Measurements from ENCODE around the gene CAPN13. TPM values are rescaled to one million over a fixed set of nuclear protein-coding genes. Genes with fewer than 3 reads are reported as not detected.
"Not testable (repeated sequence)": the region's sequence is repeated elsewhere in the genome, so short reads cannot be mapped to it uniquely, and the experiment has no call there.

The CAPN13 gene
- total and polyA plus RNA-seq, 11 donors: not detected

GRCh38 chr2:30704309-30705020 lies 102.8 kb downstream of the CAPN13 start:
- H3K4me1 ChIP-seq: peaks cover 0 to 32% (median 18%) of the 10 kb centered on the region in 12 donors
- 57 to 61% (median 58%) methylated on average over 3 of the region's 3 CpGs for WGBS, 4 donors
- peaks cover 0 to 32% (median 14%) of the 10 kb centered on the region in 12 donors for H3K9me3 ChIP-seq
- TF ChIP-seq POLR2A (IDR thresholded peaks at IDR 0.05): no peak
- H3K27me3 ChIP-seq: no peaks in the 10 kb centered on the region
- DNase-seq (no peak), ATAC-seq (no peak)
- intact Hi-C loops (cut with DNase I): loop anchor here (5.0 to 10.0 kb wide), 14 partner anchors 220 to 612 kb away; partner anchors contain the start of gene LCLAT1 (in 1 of the 10)
- H3K4me3 ChIP-seq: no peak overlapping the region
- peak overlapping the region in 8 of 12 donors; percentile 1 to 49 (median 32) for H3K27ac ChIP-seq
- H3K36me3 ChIP-seq: no peaks in the 10 kb centered on the region

- Histone ChIP-seq H3K4me3 (no peak overlapping the region), H3K9me3 (peaks cover 0 to 34% (median 14%) of the 10 kb centered on the region in 12 donors), H3K4me1 (peaks cover 0 to 26% (median 16%) of the 10 kb centered on the region in 12 donors), H3K27ac (no peak overlapping the region), H3K36me3 (no peaks in the 10 kb centered on the region), H3K27me3 (no peaks in the 10 kb centered on the region)
- DNase-seq: peak in 1 of 5 donors; percentile 8
- intact Hi-C loops (cut with DNase I): loop anchor here in 6 of 10 donors (10.0 kb wide), 6 partner anchors 218 to 368 kb away; partner anchors contain the start of gene LCLAT1 (in 1 of the 6)
- 88 to 94% (median 91%) methylated on average over 1 of the region's 1 CpG for WGBS, 4 donors
- no peak for ATAC-seq
- TF ChIP-seq CTCF (IDR thresholded peaks at IDR 0.05) (no peak), POLR2A (IDR thresholded peaks at IDR 0.05) (no peak)
These were observed 104.6 kb downstream of the CAPN13 start for GRCh38 chr2:30702694-30703093.

- H3K4me3 ChIP-seq: no peak overlapping the region
- 54 to 61% (median 57%) methylated on average over 2 of the region's 2 CpGs for WGBS, 4 donors
- H3K9me3 ChIP-seq: peaks cover 0 to 35% (median 14%) of the 10 kb centered on the region in 12 donors
- no peaks in the 10 kb centered on the region for H3K27me3 ChIP-seq
- no peaks in the 10 kb centered on the region for H3K36me3 ChIP-seq
- TF ChIP-seq POLR2A (IDR thresholded peaks at IDR 0.05): no peak
- TF ChIP-seq CTCF (IDR thresholded peaks at IDR 0.05): no peak
- no peak overlapping the region for H3K27ac ChIP-seq
- H3K4me1 ChIP-seq: peaks cover 0 to 23% (median 13%) of the 10 kb centered on the region in 12 donors
- ATAC-seq (no peak), DNase-seq (no peak)
- intact Hi-C loops (cut with DNase I): loop anchor here in 6 of 10 donors (10.0 kb wide), 6 partner anchors 217 to 367 kb away; partner anchors contain the start of gene LCLAT1 (in 1 of the 6)
These were observed 105.5 kb downstream of the CAPN13 start for GRCh38 chr2:30701782-30702181.

GRCh38 chr2:30697242-30698103 lies 109.8 kb downstream of the CAPN13 start:
- H3K4me1 ChIP-seq: peaks cover 0 to 24% (median 13%) of the 10 kb centered on the region in 12 donors
- peaks cover 0 to 24% (median 12%) of the 10 kb centered on the region in 12 donors for H3K9me3 ChIP-seq
- 88 to 91% (median 90%) methylated on average over 18 of the region's 18 CpGs for WGBS, 4 donors
- not testable (repeated sequence) for H3K27me3 ChIP-seq, H3K36me3 ChIP-seq, DNase-seq, ATAC-seq, H3K4me3 ChIP-seq, H3K27ac ChIP-seq
- intact Hi-C loops (cut with DNase I): loop anchor here in 4 of 10 donors (10.0 kb wide), 4 partner anchors 83 to 363 kb away; no protein-coding TSS in a partner anchor

Data from heart left ventricle (tissue), 16 donors.